Vagina (tissue), 2 donors: ENCODE measurements around the gene NUP88. TPM values are rescaled to one million over a fixed set of nuclear protein-coding genes. Genes with fewer than 3 reads are reported as not detected.
A peak's percentile ranks its signal among the peaks of the same experiment; 100 is the strongest.

Source experiments
- DNase-seq, 2 donors: peaks; one replicate each; pipeline ENCODE4 v3.0.0-alpha.2; 2017; ENCODE audit errors: extremely low spot score in 2 of 2
- H3K27ac ChIP-seq: fragments of 200-600 bp; sonication (generic); one replicate; pipeline ENCODE4 v1.5.1; 2019
- H3K27me3 ChIP-seq: fragments of 200-600 bp; sonication (generic); one replicate; pipeline ENCODE4 v1.5.1; 2019
- H3K36me3 ChIP-seq, 2 donors: fragments of 200-600 bp; sonication (generic); one replicate each; pipeline ENCODE4 v1.5.1; 2017 to 2019
- H3K4me1 ChIP-seq: fragments of 200-600 bp; sonication (generic); one replicate; pipeline ENCODE4 v1.5.1; 2019
- H3K4me3 ChIP-seq, 2 donors: fragments of 200-600 bp; sonication (generic); 1 replicate in 1 of 2; 2 replicates in 1 of 2; pipeline ENCODE4 v1.5.1; 2016 to 2019
- H3K9me3 ChIP-seq: fragments of 200-600 bp; sonication (generic); one replicate; pipeline ENCODE4 v1.5.1; 2019
- CTCF ChIP-seq, 3 experiments: fragments of 450-650 bp in 2 of 3; fragments of 200-600 bp in 1 of 3; sonication (generic) in 1 of 3; IDR thresholded peaks; one replicate each; pipeline ENCODE4 v1.5.1; 2017 to 2019; ENCODE audit warnings: antibody characterized with exemption in 3 of 3, mild to moderate bottlenecking in 2 of 3, moderate library complexity in 2 of 3
- POLR2A ChIP-seq, 2 donors: fragments of 450-650 bp; IDR thresholded peaks; one replicate each; pipeline ENCODE4 v1.6.1; 2017; ENCODE audit warnings: antibody characterized with exemption in 2 of 2, mild to moderate bottlenecking in 2 of 2, moderate library complexity in 2 of 2
- POLR2AphosphoS5 ChIP-seq, 2 donors: sonication (generic); formaldehyde crosslinking; IDR thresholded peaks; one replicate each; pipeline ENCODE4 v1.9.0; 2017; ENCODE audit warnings: antibody characterized with exemption in 2 of 2, mild to moderate bottlenecking in 2 of 2, low read depth in 1 of 2; ENCODE audit not compliant: insufficient read depth in 1 of 2
- intact Hi-C: fragments of 100-400 bp; cut with DNase I; formaldehyde crosslinking; loops from one replicate; pipeline ENCODE4 v1.15.1; 2023
- total RNA-seq: library from RNA; depleted of rRNA; stranded (reverse); fragments of >200 nt; gene quantifications from one replicate; pipeline ENCODE4 v1.2.3, GENCODE V29; 2016

Gene NUP88
- total RNA-seq, 1 donor from 2014 or later: 72.2 TPM

GRCh38 chr17:5419959-5420653 is 644 bp upstream of the NUP88 start, which contains the start of gene RPAIN:
TSS of gene RPAIN (plus strand) at chr17:5420182. CDS start at chr17:5420211, 29 bp downstream.
- Histone ChIP-seq H3K27me3 (no peaks in the 10 kb centered on the region), H3K4me1 (peaks cover 36% of the 10 kb centered on the region), H3K4me3 (peak within 1 kb of the TSS; percentile 66 to 86), H3K27ac (peak within 1 kb of the TSS; percentile 87), H3K36me3 (peaks cover 0 to 26% of the 10 kb centered on the region in 2 donors), H3K9me3 (no peaks in the 10 kb centered on the region)
- DNase-seq: peak in 1 of 2 donors; percentile 98
- TF ChIP-seq CTCF (IDR thresholded peaks at IDR 0.05): no peak
- peak; percentile 68 to 79 for TF ChIP-seq POLR2AphosphoS5 (IDR thresholded peaks at IDR 0.05; ENCODE audit: insufficient read depth in 1 of 2, low read depth in 1 of 2)
- peak in 1 of 2 donors; percentile 44 for TF ChIP-seq POLR2A (IDR thresholded peaks at IDR 0.05)
- intact Hi-C loops: no loop called here

- Histone ChIP-seq H3K9me3 (no peaks in the 10 kb centered on the region), H3K27me3 (no peaks in the 10 kb centered on the region), H3K4me1 (peaks cover 44% of the 10 kb centered on the region), H3K27ac (peak overlapping the region; percentile 87), H3K36me3 (peaks cover 0 to 28% of the 10 kb centered on the region in 2 donors), H3K4me3 (peak overlapping the region; percentile 66 to 86)
- TF ChIP-seq POLR2AphosphoS5 (IDR thresholded peaks at IDR 0.05; ENCODE audit: insufficient read depth in 1 of 2, low read depth in 1 of 2) (peak in 1 of 2 donors; percentile 11), CTCF (IDR thresholded peaks at IDR 0.05) (no peak), POLR2A (IDR thresholded peaks at IDR 0.05) (no peak)
- intact Hi-C loops: no loop called here
- DNase-seq: no peak
Measured at GRCh38 chr17:5418858-5419355, 555 bp downstream of the NUP88 start.

- H3K27me3 ChIP-seq: no peaks in the 10 kb centered on the region
- intact Hi-C loops: no loop called here
- peaks cover 51% of the 10 kb centered on the region for H3K4me1 ChIP-seq
- peaks cover 0 to 21% of the 10 kb centered on the region in 2 donors for H3K36me3 ChIP-seq
- no peaks in the 10 kb centered on the region for H3K9me3 ChIP-seq
- no peak for DNase-seq
- TF ChIP-seq POLR2AphosphoS5 (IDR thresholded peaks at IDR 0.05; ENCODE audit: insufficient read depth in 1 of 2, low read depth in 1 of 2): peak in 1 of 2 donors; percentile 22
- no peak for TF ChIP-seq POLR2A (IDR thresholded peaks at IDR 0.05)
- no peak for TF ChIP-seq CTCF (IDR thresholded peaks at IDR 0.05)
- no peak overlapping the region for H3K4me3 ChIP-seq
- H3K27ac ChIP-seq: no peak overlapping the region
Measured at GRCh38 chr17:5416901-5417300, 2.6 kb downstream of the NUP88 start.

- Histone ChIP-seq H3K4me3 (no peak overlapping the region), H3K36me3 (peaks cover 0 to 49% of the 10 kb centered on the region in 2 donors), H3K9me3 (no peaks in the 10 kb centered on the region), H3K27ac (peak overlapping the region; percentile 40), H3K27me3 (no peaks in the 10 kb centered on the region), H3K4me1 (peaks cover 37% of the 10 kb centered on the region)
- DNase-seq: no peak
- intact Hi-C loops: no loop called here
- TF ChIP-seq POLR2A (IDR thresholded peaks at IDR 0.05): no peak
- TF ChIP-seq POLR2AphosphoS5 (IDR thresholded peaks at IDR 0.05; ENCODE audit: insufficient read depth in 1 of 2, low read depth in 1 of 2): peak; percentile 7 to 78
- no peak for TF ChIP-seq CTCF (IDR thresholded peaks at IDR 0.05)
Measured at GRCh38 chr17:5413682-5414081, 5.8 kb downstream of the NUP88 start.
